Muscle layer of duodenum (tissue), 2 donors: ENCODE data around the gene DCAF11.

Experiments used
- H3K27ac ChIP-seq: one replicate; pipeline ENCODE4 v1.7.0; 2013; ENCODE audit warnings: mild to moderate bottlenecking, low read length
- H3K27me3 ChIP-seq: one replicate; pipeline ENCODE4 v1.7.0; 2013; ENCODE audit warnings: low read depth, mild to moderate bottlenecking, control low read depth, low read length
- H3K36me3 ChIP-seq, 2 donors: one replicate each; pipeline ENCODE4 v1.7.0; 2013; ENCODE audit warnings: low read length in 2 of 2, control low read depth in 1 of 2, mild to moderate bottlenecking in 1 of 2; ENCODE audit not compliant: insufficient read depth in 2 of 2, control insufficient read depth in 1 of 2
- H3K4me1 ChIP-seq, 2 donors: one replicate each; pipeline ENCODE4 v1.7.0; 2013; ENCODE audit warnings: low read length in 2 of 2, mild to moderate bottlenecking in 2 of 2, control low read depth in 1 of 2, moderate library complexity in 1 of 2; ENCODE audit not compliant: insufficient read depth in 2 of 2, control insufficient read depth in 1 of 2
- H3K4me3 ChIP-seq, 2 donors: one replicate each; pipeline ENCODE4 v1.7.0; 2013; ENCODE audit warnings: low read length in 2 of 2, low read depth in 1 of 2, mild to moderate bottlenecking in 1 of 2
- H3K9me3 ChIP-seq, 2 donors: one replicate each; pipeline ENCODE4 v1.7.0; 2013; ENCODE audit warnings: low read length in 2 of 2, control low read depth in 1 of 2, mild to moderate bottlenecking in 1 of 2; ENCODE audit not compliant: control insufficient read depth in 1 of 2
- donor health status: healthy.

DCAF11 gene

GRCh38 chr14:24127673-24128072, 13.1 kb downstream of the DCAF11 start:
- no peaks in the 10 kb centered on the region for H3K27me3 ChIP-seq
- no peaks in the 10 kb centered on the region for H3K9me3 ChIP-seq
- H3K27ac ChIP-seq, result no peak overlapping the region
- peaks cover 14 to 19% of the 10 kb centered on the region in 2 donors for H3K36me3 ChIP-seq
- peaks cover 0 to 3% of the 10 kb centered on the region in 2 donors for H3K4me1 ChIP-seq
- H3K4me3 ChIP-seq, result no peak overlapping the region

GRCh38 chr14:24129410-24129998, 14.9 kb downstream of the DCAF11 start:
- H3K4me1 ChIP-seq, result peaks cover 0 to 3% of the 10 kb centered on the region in 2 donors
- H3K4me3 ChIP-seq, result no peak overlapping the region
- peaks cover 0 to 1% of the 10 kb centered on the region in 2 donors for H3K36me3 ChIP-seq
- no peaks in the 10 kb centered on the region for H3K27me3 ChIP-seq
- no peaks in the 10 kb centered on the region for H3K9me3 ChIP-seq
- H3K27ac ChIP-seq, result no peak overlapping the region

DNA sequence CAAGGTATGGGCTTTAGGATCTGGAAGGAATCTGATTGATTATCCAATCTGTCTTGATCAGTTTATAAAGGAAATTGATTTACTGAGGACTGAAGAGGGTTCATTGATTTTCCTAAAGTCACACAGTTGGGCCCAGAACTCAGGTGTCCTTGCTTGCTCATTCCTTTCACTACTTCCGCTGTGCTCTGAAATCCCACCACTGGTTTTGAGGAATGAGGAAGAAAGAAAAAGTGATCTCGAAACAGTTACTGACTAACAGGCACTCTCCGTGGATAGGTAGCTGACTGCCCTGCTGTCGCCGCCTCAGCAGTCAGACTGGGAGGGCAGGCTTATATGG, 15.8 kb downstream of the DCAF11 start, which contains the start of gene FITM1:
Gene FITM1, plus strand, starts transcription at position 280 of the 337 bp plus-strand sequence. CDS start 905 bp downstream, outside the sequence.
- Histone ChIP-seq H3K27ac (no peak within 1 kb of the TSS), H3K9me3 (no peaks in the 10 kb centered on the region), H3K36me3 (no peaks in the 10 kb centered on the region), H3K27me3 (no peaks in the 10 kb centered on the region), H3K4me1 (peaks cover 2 to 4% of the 10 kb centered on the region in 2 donors), H3K4me3 (no peak within 1 kb of the TSS)

DNA sequence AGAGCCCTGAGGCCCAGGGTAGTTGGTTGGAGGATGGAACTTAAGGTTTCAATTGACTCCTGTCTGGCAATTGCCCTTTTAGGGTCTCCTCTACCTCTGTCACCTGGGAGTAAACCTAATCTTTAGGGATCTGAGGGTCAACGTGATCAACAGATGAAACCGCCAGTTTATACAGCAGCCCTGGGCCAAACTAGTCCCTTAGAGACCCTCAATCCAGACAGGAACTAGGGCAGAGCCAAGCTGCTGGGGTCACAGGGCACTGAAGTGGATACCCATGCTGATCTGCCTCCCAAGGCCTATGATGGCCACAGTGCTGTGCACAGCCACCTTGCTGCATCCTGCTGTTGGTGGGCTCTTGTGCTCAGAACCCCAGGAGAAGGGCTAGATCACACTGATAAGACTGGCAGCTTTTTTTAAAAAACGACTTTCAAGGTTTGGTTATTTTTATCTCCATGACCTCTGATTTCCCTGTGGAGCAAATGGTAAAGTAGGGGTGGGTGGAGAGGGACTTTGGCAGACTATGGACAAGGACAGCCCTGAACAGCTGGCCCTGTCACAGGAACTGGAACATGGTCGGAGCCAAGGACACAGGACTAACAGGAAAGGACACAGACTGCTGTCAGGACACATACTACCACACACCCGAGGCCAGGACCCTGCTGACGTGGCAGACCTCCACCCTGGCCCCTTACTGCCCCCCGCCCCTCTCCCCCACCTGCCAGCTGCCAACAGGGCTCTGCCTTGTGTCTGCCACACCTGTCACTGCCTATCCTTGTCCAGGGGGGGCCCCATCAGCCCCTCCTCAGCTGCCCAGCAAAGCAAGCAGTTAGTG, 16.4 kb downstream of the DCAF11 start:
- Histone ChIP-seq H3K27me3 (no peaks in the 10 kb centered on the region), H3K4me3 (no peak overlapping the region), H3K27ac (no peak overlapping the region)

DNA sequence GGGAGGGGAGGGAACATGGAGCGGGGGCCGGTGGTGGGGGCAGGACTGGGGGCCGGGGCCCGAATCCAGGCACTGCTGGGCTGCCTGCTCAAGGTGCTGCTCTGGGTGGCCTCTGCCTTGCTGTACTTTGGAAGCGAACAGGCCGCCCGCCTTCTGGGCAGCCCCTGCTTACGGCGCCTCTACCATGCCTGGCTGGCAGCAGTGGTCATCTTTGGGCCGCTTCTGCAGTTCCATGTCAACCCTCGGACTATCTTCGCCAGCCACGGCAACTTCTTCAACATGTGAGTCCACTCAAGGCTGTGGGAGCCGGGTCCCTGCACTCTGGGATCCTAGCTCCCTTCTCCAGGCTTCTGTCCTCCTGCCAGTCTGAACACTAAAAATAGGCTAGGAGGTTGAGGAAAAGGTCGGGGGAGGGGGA, 17.0 kb downstream of the DCAF11 start:
- H3K27ac ChIP-seq, result no peak overlapping the region
- H3K4me1 ChIP-seq, result peaks cover 4 to 8% of the 10 kb centered on the region in 2 donors
- H3K9me3 ChIP-seq, result no peaks in the 10 kb centered on the region
- no peaks in the 10 kb centered on the region for H3K27me3 ChIP-seq
- H3K4me3 ChIP-seq, result no peak overlapping the region
- H3K36me3 ChIP-seq, result no peaks in the 10 kb centered on the region

More for the DNA sequence above, 16.4 kb downstream of the DCAF11 start:
- Histone ChIP-seq H3K4me1 (peaks cover 4 to 7% of the 10 kb centered on the region in 2 donors), H3K36me3 (no peaks in the 10 kb centered on the region), H3K9me3 (no peaks in the 10 kb centered on the region)

DNA sequence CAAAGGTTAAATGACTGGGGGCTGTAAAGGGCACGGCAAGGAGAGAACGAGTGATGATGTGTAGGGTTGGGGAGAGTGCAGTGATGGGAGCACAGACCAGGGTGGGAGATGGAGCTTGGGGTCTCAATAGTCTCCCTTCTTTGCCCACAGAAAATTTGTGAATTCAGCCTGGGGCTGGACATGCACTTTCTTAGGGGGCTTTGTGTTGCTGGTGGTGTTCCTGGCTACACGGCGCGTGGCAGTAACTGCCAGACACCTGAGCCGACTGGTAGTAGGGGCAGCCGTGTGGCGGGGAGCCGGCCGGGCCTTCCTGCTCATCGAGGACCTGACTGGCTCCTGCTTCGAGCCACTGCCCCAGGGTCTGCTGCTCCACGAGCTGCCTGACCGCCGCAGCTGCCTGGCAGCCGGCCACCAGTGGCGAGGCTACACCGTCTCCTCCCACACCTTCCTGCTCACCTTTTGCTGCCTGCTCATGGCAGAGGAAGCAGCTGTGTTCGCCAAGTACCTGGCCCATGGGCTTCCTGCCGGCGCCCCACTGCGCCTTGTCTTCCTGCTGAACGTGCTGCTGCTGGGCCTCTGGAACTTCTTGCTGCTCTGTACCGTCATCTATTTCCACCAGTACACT, 17.6 kb downstream of the DCAF11 start:
- H3K4me1 ChIP-seq, result peaks cover 10 to 14% of the 10 kb centered on the region in 2 donors
- H3K36me3 ChIP-seq, result no peaks in the 10 kb centered on the region
- no peak overlapping the region for H3K4me3 ChIP-seq
- H3K27me3 ChIP-seq, result no peaks in the 10 kb centered on the region
- no peaks in the 10 kb centered on the region for H3K9me3 ChIP-seq
- H3K27ac ChIP-seq, result no peak overlapping the region

- H3K27me3 ChIP-seq, result no peaks in the 10 kb centered on the region
- H3K4me3 ChIP-seq, result no peak overlapping the region
- peaks cover 14 to 22% of the 10 kb centered on the region in 2 donors for H3K4me1 ChIP-seq
- H3K9me3 ChIP-seq, result no peaks in the 10 kb centered on the region
- no peak overlapping the region for H3K27ac ChIP-seq
- H3K36me3 ChIP-seq, result peaks cover 4 to 7% of the 10 kb centered on the region in 2 donors
Observed at GRCh38 chr14:24132976-24133375, 18.4 kb downstream of the DCAF11 start.

GRCh38 chr14:24133735-24134134, 19.2 kb downstream of the DCAF11 start:
- peaks cover 14 to 27% of the 10 kb centered on the region in 2 donors for H3K4me1 ChIP-seq
- H3K36me3 ChIP-seq, result peaks cover 12 to 13% of the 10 kb centered on the region in 2 donors
- no peaks in the 10 kb centered on the region for H3K9me3 ChIP-seq
- no peak overlapping the region for H3K27ac ChIP-seq
- H3K4me3 ChIP-seq, result no peak overlapping the region
- H3K27me3 ChIP-seq, result no peaks in the 10 kb centered on the region

- Histone ChIP-seq H3K4me1 (peaks cover 14 to 41% of the 10 kb centered on the region in 2 donors), H3K27me3 (no peaks in the 10 kb centered on the region), H3K9me3 (no peaks in the 10 kb centered on the region), H3K4me3 (peak overlapping the region; percentile 71 to 96), H3K27ac (peak overlapping the region; percentile 72), H3K36me3 (peaks cover 20 to 22% of the 10 kb centered on the region in 2 donors)
Observed at GRCh38 chr14:24135584-24135833, 20.9 kb downstream of the DCAF11 start.

- Histone ChIP-seq H3K27ac (peak within 1 kb of the TSS; percentile 81), H3K36me3 (peaks cover 20 to 22% of the 10 kb centered on the region in 2 donors), H3K4me1 (peaks cover 14 to 45% of the 10 kb centered on the region in 2 donors), H3K4me3 (peak within 1 kb of the TSS; percentile 71 to 96), H3K27me3 (no peaks in the 10 kb centered on the region), H3K9me3 (no peaks in the 10 kb centered on the region)
Observed at GRCh38 chr14:24135834-24136683, 21.5 kb downstream of the DCAF11 start, which contains the start of gene PSME1. Gene PSME1, plus strand, starts transcription at chr14:24136194. Its CDS starts 69 bp downstream, at chr14:24136263.
